NT2/D1 (cell line): ENCODE measurements around the gene GCM1.
"Not testable (repeated sequence)": the region's sequence is repeated elsewhere in the genome, so short reads cannot be mapped to it uniquely, and the experiment has no call there.

Experiments
- DNase-seq: peaks from one replicate; pipeline ENCODE4 v3.0.0-alpha.2; 2011; ENCODE audit warnings: low read depth, low spot score
- H3K27me3 ChIP-seq: 2 replicates; pipeline ENCODE4 v1.6.0; 2011; ENCODE audit warnings: mild to moderate bottlenecking; ENCODE audit not compliant: insufficient read length, insufficient read depth
- H3K36me3 ChIP-seq: 2 replicates; pipeline ENCODE4 v1.6.1; 2011; ENCODE audit warnings: mild to moderate bottlenecking, low read length, mixed read lengths; ENCODE audit not compliant: insufficient read depth, insufficient read length
- H3K4me1 ChIP-seq: 2 replicates; pipeline ENCODE4 v1.5.1; 2011; ENCODE audit not compliant: insufficient read depth, insufficient read length
- H3K4me3 ChIP-seq: 2 replicates; pipeline ENCODE4 v1.5.1; 2011; ENCODE audit warnings: low read depth; ENCODE audit not compliant: insufficient read length
- H3K9ac ChIP-seq: 2 replicates; pipeline ENCODE4 v1.6.0; 2011; ENCODE audit warnings: low read depth; ENCODE audit not compliant: insufficient read length
- H3K9me3 ChIP-seq: 2 replicates; pipeline ENCODE4 v1.5.1; 2011; ENCODE audit warnings: mild to moderate bottlenecking, low read length; ENCODE audit not compliant: insufficient read depth
- SUZ12 ChIP-seq: IDR thresholded peaks from 2 replicates; pipeline ENCODE4 v1.6.1; 2011; ENCODE audit not compliant: insufficient read length, insufficient read depth; ENCODE audit errors: extremely low read depth
- YY1 ChIP-seq: IDR thresholded peaks from 2 replicates; pipeline ENCODE4 v1.6.1; 2011; ENCODE audit not compliant: insufficient read length, insufficient read depth
- ZNF274 ChIP-seq: IDR thresholded peaks from 2 replicates; pipeline ENCODE4 v1.6.1; 2011; ENCODE audit warnings: mild to moderate bottlenecking, low read depth, low read length

The GCM1 gene

DNA sequence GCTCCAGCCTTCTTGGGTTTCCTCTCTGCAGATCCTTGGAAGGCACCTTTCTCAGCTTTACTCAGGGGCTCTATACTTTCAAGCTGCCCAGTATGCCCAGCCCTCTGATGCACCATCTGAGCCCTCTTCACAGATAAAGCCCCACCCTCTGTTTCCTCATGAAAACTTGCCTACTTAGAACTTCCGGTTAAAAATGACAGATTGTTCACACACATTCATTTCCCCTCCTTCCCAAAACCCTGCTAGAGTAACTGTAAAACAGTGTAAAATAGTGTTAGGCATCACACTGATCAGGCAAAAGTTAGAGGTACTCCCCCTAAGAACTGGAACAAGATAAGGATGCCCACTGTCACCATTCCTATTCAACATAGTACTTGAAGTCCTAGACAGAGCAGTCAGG, 14.0 kb upstream of the GCM1 start:
- H3K4me3 ChIP-seq, result no peak overlapping the region
- no peaks in the 10 kb centered on the region for H3K4me1 ChIP-seq
- H3K27me3 ChIP-seq, result no peaks in the 10 kb centered on the region
- no peak overlapping the region for H3K9ac ChIP-seq
- no peaks in the 10 kb centered on the region for H3K36me3 ChIP-seq
- no peak for DNase-seq
- no peaks in the 10 kb centered on the region for H3K9me3 ChIP-seq
- TF ChIP-seq YY1 (no peak), ZNF274 (no peak), SUZ12 (no peak)

DNA sequence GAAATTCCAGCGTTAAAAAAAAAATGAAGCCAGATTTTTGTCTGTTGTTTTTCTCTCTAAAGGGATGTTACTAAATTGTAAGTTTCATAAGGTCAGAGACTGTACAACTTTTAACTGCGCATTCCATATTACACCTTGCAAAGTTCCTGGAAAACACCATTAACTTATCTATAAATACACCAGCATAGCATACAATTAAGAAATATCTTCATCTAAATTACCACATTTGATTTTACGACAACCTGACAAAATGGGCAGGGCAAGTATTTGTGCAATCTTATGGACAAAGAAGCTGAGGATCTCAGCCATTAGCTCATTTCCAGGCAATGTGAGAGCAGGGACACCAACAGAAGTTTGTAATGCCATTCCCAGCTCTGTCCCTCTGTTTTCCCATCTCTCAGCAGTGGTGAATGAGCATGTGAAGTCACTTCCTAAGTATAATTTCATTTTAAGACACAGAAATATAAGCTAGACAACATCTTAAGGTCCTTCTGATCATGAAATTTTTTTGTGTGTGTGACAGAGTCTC, 12.9 kb upstream of the GCM1 start:
- H3K9ac ChIP-seq, result no peak overlapping the region
- TF ChIP-seq YY1, result no peak
- no peak for TF ChIP-seq SUZ12
- no peak for TF ChIP-seq ZNF274
- no peaks in the 10 kb centered on the region for H3K36me3 ChIP-seq
- H3K27me3 ChIP-seq, result no peaks in the 10 kb centered on the region
- no peaks in the 10 kb centered on the region for H3K9me3 ChIP-seq
- H3K4me3 ChIP-seq, result no peak overlapping the region
- H3K4me1 ChIP-seq, result no peaks in the 10 kb centered on the region
- DNase-seq, result no peak

DNA sequence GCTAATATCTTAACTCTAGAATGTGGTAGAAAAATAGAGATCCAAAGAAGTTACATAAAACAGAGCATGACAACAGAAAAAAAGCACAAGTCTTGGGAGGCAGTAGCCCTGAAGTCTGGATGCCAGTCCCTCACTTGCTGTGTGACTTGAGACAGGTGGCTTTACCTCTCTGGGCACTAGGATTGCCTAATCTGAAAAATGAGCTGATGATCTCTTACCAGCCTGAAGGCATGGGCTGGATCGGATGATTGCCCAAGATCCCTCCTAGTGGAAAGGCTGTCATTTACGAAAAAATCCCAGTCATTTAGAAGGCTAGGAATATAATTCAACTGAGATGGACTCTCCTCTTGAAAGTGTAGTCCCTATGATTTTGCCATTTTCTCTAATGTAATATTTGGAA, 10.9 kb upstream of the GCM1 start:
- H3K4me3 ChIP-seq, result no peak overlapping the region
- DNase-seq, result no peak
- H3K4me1 ChIP-seq, result no peaks in the 10 kb centered on the region

DNA sequence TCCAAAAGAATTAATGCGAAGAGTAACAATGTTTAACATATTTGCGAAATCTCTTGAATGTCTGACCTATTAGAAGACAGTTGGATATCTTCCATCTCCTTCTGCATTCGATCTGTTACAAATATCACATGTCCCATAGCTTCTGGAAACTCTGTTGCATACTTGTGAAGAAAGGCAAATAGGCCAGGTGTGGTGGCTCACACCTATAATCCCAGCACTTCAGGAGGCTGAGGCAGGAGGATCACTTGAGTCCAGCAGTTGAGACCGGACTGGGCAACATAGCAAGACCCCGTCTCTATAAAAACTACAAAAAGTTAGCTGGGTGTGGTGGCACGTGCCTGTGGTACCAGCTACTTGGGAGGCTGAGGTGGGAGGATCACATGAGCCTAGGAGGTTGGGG, 9.4 kb upstream of the GCM1 start:
- DNase-seq, H3K4me3 ChIP-seq, H3K9me3 ChIP-seq, H3K27me3 ChIP-seq, H3K9ac ChIP-seq, H3K4me1 ChIP-seq, H3K36me3 ChIP-seq: not testable (repeated sequence)

More for the DNA sequence above, 10.9 kb upstream of the GCM1 start:
- Histone ChIP-seq H3K27me3 (no peaks in the 10 kb centered on the region), H3K9me3 (no peaks in the 10 kb centered on the region), H3K9ac (no peak overlapping the region), H3K36me3 (no peaks in the 10 kb centered on the region)
- no peak for TF ChIP-seq YY1
- no peak for TF ChIP-seq ZNF274
- TF ChIP-seq SUZ12, result no peak

DNA sequence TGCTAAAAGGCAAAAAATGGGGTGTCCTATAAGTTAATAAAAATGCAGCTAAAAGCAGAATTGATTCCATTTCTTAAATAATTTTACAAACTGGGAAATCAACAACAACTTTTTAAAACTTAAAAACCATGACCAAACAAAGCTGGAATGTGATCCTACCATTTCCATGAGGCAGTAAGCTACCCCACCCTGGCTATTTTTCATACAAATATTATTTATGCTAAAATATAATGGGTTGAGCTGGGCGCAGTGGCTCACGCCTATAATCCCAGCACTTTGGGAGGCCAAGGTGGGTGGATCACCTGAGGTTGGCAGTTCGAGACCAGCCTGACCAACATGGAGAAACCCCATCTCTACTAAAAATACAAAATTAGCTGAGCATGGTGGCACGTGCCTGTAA, 6.6 kb upstream of the GCM1 start:
- not testable (repeated sequence) for H3K9me3 ChIP-seq, H3K4me3 ChIP-seq, DNase-seq, H3K9ac ChIP-seq, H3K27me3 ChIP-seq, H3K36me3 ChIP-seq, H3K4me1 ChIP-seq

DNA sequence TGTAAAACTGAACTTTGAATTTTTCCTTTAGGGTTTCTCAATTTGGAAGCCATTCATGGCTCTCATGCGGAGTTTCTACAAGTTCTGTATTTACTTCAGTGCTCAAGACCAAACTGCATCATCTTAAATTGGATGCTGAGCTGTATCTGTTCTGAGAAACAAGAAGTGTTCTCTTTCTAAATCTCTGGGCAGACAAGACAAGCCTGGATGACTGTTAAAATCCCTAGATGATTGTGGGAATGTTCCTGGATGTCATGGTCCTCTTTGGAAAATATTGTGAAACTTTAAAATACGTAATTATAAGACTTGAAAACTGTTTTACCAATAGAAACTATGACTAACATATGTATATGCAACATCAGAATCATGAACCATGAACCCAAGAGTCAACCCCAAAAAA, 6.2 kb upstream of the GCM1 start:
- H3K9me3 ChIP-seq, result no peaks in the 10 kb centered on the region
- no peak overlapping the region for H3K9ac ChIP-seq
- no peaks in the 10 kb centered on the region for H3K27me3 ChIP-seq
- no peaks in the 10 kb centered on the region for H3K36me3 ChIP-seq
- no peaks in the 10 kb centered on the region for H3K4me1 ChIP-seq
- DNase-seq, result no peak
- TF ChIP-seq SUZ12 (no peak), YY1 (no peak), ZNF274 (no peak)
- no peak overlapping the region for H3K4me3 ChIP-seq

DNA sequence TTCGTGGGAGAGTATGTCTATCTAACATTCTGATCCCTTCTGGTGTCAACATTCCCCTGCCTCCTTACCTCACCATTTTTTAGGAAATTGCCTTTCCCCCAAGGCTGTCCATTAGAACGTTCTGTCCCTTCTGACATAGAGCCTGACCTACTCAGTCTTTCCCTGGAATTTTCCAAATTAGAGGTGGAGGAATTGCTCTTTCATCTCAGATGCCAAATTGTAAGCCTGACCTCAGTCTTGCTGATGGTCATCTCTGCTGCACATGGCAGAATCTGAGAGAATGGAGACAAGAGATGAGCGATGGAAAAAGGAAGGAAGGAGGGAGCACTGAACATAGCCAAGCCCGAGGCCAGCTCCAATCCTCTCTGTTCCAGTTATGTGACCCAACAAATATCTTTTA, 5.4 kb upstream of the GCM1 start:
- H3K4me1 ChIP-seq, result no peaks in the 10 kb centered on the region
- no peak overlapping the region for H3K4me3 ChIP-seq
- H3K9me3 ChIP-seq, result no peaks in the 10 kb centered on the region
- no peak for TF ChIP-seq YY1
- TF ChIP-seq ZNF274, result no peak
- TF ChIP-seq SUZ12, result no peak
- no peaks in the 10 kb centered on the region for H3K36me3 ChIP-seq
- no peaks in the 10 kb centered on the region for H3K27me3 ChIP-seq
- H3K9ac ChIP-seq, result no peak overlapping the region
- no peak for DNase-seq

DNA sequence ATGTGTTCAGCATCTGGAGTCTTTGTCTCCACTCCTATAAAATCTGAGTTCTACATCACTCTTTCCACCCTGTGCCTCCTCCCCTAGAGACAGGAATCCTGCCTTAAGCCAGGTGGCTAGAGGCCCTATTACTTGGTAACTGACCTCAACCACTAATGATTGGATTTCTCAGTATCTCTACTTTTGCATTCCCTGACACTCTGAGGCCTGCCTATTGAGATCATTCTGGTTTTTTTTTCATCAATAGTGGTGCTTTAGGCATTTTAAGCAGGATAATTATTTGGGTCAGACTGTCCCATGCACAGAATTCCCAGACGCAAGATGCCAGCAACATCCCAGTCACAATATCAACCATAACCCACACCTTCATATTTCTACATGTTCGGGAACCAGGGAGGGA, 3.9 kb upstream of the GCM1 start:
- no peaks in the 10 kb centered on the region for H3K36me3 ChIP-seq
- no peak overlapping the region for H3K4me3 ChIP-seq
- H3K9me3 ChIP-seq, result no peaks in the 10 kb centered on the region
- DNase-seq, result no peak
- H3K27me3 ChIP-seq, result no peaks in the 10 kb centered on the region
- no peaks in the 10 kb centered on the region for H3K4me1 ChIP-seq
- H3K9ac ChIP-seq, result no peak overlapping the region
- TF ChIP-seq ZNF274 (no peak), SUZ12 (no peak), YY1 (no peak)
